ENCODE data around the gene FDXR. TPM values are rescaled to one million over a fixed set of nuclear protein-coding genes. Genes with fewer than 3 reads are reported as not detected.
A peak's percentile ranks its signal among the peaks of the same experiment; 100 is the strongest.

FDXR gene
- total and polyA plus RNA-seq, 5 donors: 4.9 to 10.5 (median 8.2) TPM

GRCh38 chr17:74827800-74828199, 45.0 kb downstream of the FDXR start:
- H3K27me3 ChIP-seq (ENCODE audit: control insufficient read depth, insufficient read depth): no peaks in the 10 kb centered on the region
- ATAC-seq: peak; percentile 29 to 36
- peak in 1 of 3 donors; percentile 67 for DNase-seq
- 75% methylated on average over 11 of the region's 11 CpGs for WGBS
- no peak overlapping the region for H3K27ac ChIP-seq (ENCODE audit: low read length)
- H3K9me3 ChIP-seq (ENCODE audit: control insufficient read depth, low read length): no peaks in the 10 kb centered on the region
- intact Hi-C loops (cut with DNase I): no loop called here
- H3K4me1 ChIP-seq (ENCODE audit: control insufficient read depth, insufficient read depth, low read length): no peaks in the 10 kb centered on the region
- H3K4me3 ChIP-seq (ENCODE audit: low read length): no peak overlapping the region

- no peak for DNase-seq
- no peaks in the 10 kb centered on the region for H3K4me1 ChIP-seq (ENCODE audit: control insufficient read depth, insufficient read depth, low read length)
- intact Hi-C loops (cut with DNase I): no loop called here
- WGBS: 82% methylated on average over 9 of the region's 9 CpGs
- H3K27ac ChIP-seq (ENCODE audit: low read length): no peak overlapping the region
- ATAC-seq: no peak
- H3K4me3 ChIP-seq (ENCODE audit: low read length): no peak overlapping the region
- H3K27me3 ChIP-seq (ENCODE audit: control insufficient read depth, insufficient read depth): no peaks in the 10 kb centered on the region
- H3K9me3 ChIP-seq (ENCODE audit: control insufficient read depth, low read length): no peaks in the 10 kb centered on the region
Measured at GRCh38 chr17:74825952-74826719, 46.7 kb downstream of the FDXR start.

GRCh38 chr17:74824961-74825627, 47.7 kb downstream of the FDXR start:
- Histone ChIP-seq H3K27me3 (ENCODE audit: control insufficient read depth, insufficient read depth) (no peaks in the 10 kb centered on the region), H3K27ac (ENCODE audit: low read length) (no peak overlapping the region), H3K4me3 (ENCODE audit: low read length) (no peak overlapping the region), H3K9me3 (ENCODE audit: control insufficient read depth, low read length) (no peaks in the 10 kb centered on the region), H3K4me1 (ENCODE audit: control insufficient read depth, insufficient read depth, low read length) (no peaks in the 10 kb centered on the region)
- intact Hi-C loops (cut with DNase I): no loop called here
- DNase-seq: peak in 1 of 3 donors; percentile 46
- no peak for ATAC-seq
- WGBS: 75% methylated on average over 11 of the region's 11 CpGs

- Histone ChIP-seq H3K27me3 (ENCODE audit: control insufficient read depth, insufficient read depth) (no peaks in the 10 kb centered on the region), H3K9me3 (ENCODE audit: control insufficient read depth, low read length) (no peaks in the 10 kb centered on the region), H3K27ac (ENCODE audit: low read length) (no peak overlapping the region), H3K4me1 (ENCODE audit: control insufficient read depth, insufficient read depth, low read length) (no peaks in the 10 kb centered on the region), H3K4me3 (ENCODE audit: low read length) (no peak overlapping the region)
- WGBS: 49% methylated on average over 12 of the region's 12 CpGs
- ATAC-seq (peak; percentile 50 to 68), DNase-seq (peak; percentile 64 to 84 (median 83))
- intact Hi-C loops (cut with DNase I): no loop called here
Measured at GRCh38 chr17:74822939-74823367, 49.8 kb downstream of the FDXR start.

- H3K9me3 ChIP-seq (ENCODE audit: control insufficient read depth, low read length): no peaks in the 10 kb centered on the region
- H3K4me1 ChIP-seq (ENCODE audit: control insufficient read depth, insufficient read depth, low read length): no peaks in the 10 kb centered on the region
- DNase-seq (no peak), ATAC-seq (peak; percentile 2 to 5)
- H3K27me3 ChIP-seq (ENCODE audit: control insufficient read depth, insufficient read depth): no peaks in the 10 kb centered on the region
- intact Hi-C loops (cut with DNase I): no loop called here
- no peak overlapping the region for H3K4me3 ChIP-seq (ENCODE audit: low read length)
- H3K27ac ChIP-seq (ENCODE audit: low read length): no peak overlapping the region
- WGBS: 64% methylated on average over 15 of the region's 15 CpGs
Measured at GRCh38 chr17:74822335-74822938, 50.4 kb downstream of the FDXR start.

- ATAC-seq: no peak
- Histone ChIP-seq H3K27me3 (ENCODE audit: control insufficient read depth, insufficient read depth) (no peaks in the 10 kb centered on the region), H3K4me1 (ENCODE audit: control insufficient read depth, insufficient read depth, low read length) (no peaks in the 10 kb centered on the region), H3K27ac (ENCODE audit: low read length) (no peak overlapping the region), H3K4me3 (ENCODE audit: low read length) (no peak overlapping the region), H3K9me3 (ENCODE audit: control insufficient read depth, low read length) (no peaks in the 10 kb centered on the region)
- intact Hi-C loops (cut with DNase I): no loop called here
- 65% methylated on average over 13 of the region's 13 CpGs for WGBS
- no peak for DNase-seq
Measured at GRCh38 chr17:74821655-74822334, 51.0 kb downstream of the FDXR start.

- 96% methylated on average over 16 of the region's 16 CpGs for WGBS
- ATAC-seq: no peak
- H3K4me1 ChIP-seq (ENCODE audit: control insufficient read depth, insufficient read depth, low read length): peaks cover 3% of the 10 kb centered on the region
Measured at GRCh38 chr17:74819801-74820436, 52.9 kb downstream of the FDXR start.

GRCh38 chr17:74818291-74818938, 54.4 kb downstream of the FDXR start:
- H3K27ac ChIP-seq (ENCODE audit: low read length): no peak overlapping the region
- 94% methylated on average over 16 of the region's 16 CpGs for WGBS
- no peaks in the 10 kb centered on the region for H3K9me3 ChIP-seq (ENCODE audit: control insufficient read depth, low read length)
- H3K4me3 ChIP-seq (ENCODE audit: low read length): no peak overlapping the region
- intact Hi-C loops (cut with DNase I): no loop called here
- H3K4me1 ChIP-seq (ENCODE audit: control insufficient read depth, insufficient read depth, low read length): peaks cover 7% of the 10 kb centered on the region
- DNase-seq (no peak), ATAC-seq (no peak)
- no peaks in the 10 kb centered on the region for H3K27me3 ChIP-seq (ENCODE audit: control insufficient read depth, insufficient read depth)

More at GRCh38 chr17:74819801-74820436, 52.9 kb downstream of the FDXR start:
- no peaks in the 10 kb centered on the region for H3K9me3 ChIP-seq (ENCODE audit: control insufficient read depth, low read length)
- H3K4me3 ChIP-seq (ENCODE audit: low read length): no peak overlapping the region
- intact Hi-C loops (cut with DNase I): no loop called here
- DNase-seq: no peak
- no peaks in the 10 kb centered on the region for H3K27me3 ChIP-seq (ENCODE audit: control insufficient read depth, insufficient read depth)
- no peak overlapping the region for H3K27ac ChIP-seq (ENCODE audit: low read length)

GRCh38 chr17:74816905-74817620, 55.7 kb downstream of the FDXR start:
- no peak for ATAC-seq
- Histone ChIP-seq H3K9me3 (ENCODE audit: control insufficient read depth, low read length) (no peaks in the 10 kb centered on the region), H3K27me3 (ENCODE audit: control insufficient read depth, insufficient read depth) (no peaks in the 10 kb centered on the region), H3K4me1 (ENCODE audit: control insufficient read depth, insufficient read depth, low read length) (peaks cover 9% of the 10 kb centered on the region), H3K27ac (ENCODE audit: low read length) (no peak overlapping the region), H3K4me3 (ENCODE audit: low read length) (no peak overlapping the region)
- WGBS: 91% methylated on average over 18 of the region's 18 CpGs
- no peak for DNase-seq
- intact Hi-C loops (cut with DNase I): no loop called here

Data from right cardiac atrium (tissue), 5 donors.